Mesenchymal stem cell (in vitro differentiated cells and primary cell): ENCODE results near the gene TPRA1.

Experiments
- DNase-seq: peaks from one replicate; pipeline ENCODE4 v3.0.0-alpha.2; 2013
- H2AFZ ChIP-seq: one replicate; pipeline ENCODE4 v1.6.1; 2013; ENCODE audit warnings: low read depth, mild to moderate bottlenecking, control low read depth, inconsistent platforms, low read length, moderate library complexity
- H2AK5ac ChIP-seq: 2 replicates; pipeline ENCODE4 v1.6.1; 2013; ENCODE audit warnings: low read length, moderate library complexity, mild to moderate bottlenecking, inconsistent platforms; ENCODE audit not compliant: severe bottlenecking
- H2BK120ac ChIP-seq: one replicate; pipeline ENCODE4 v1.6.1; 2013; ENCODE audit warnings: low read depth, mild to moderate bottlenecking, inconsistent platforms, low read length, moderate library complexity
- H2BK12ac ChIP-seq, 2 experiments: one replicate each; pipeline ENCODE4 v1.6.1; 2013; ENCODE audit warnings: inconsistent platforms in 2 of 2, low read length in 2 of 2, mild to moderate bottlenecking in 2 of 2, moderate library complexity in 2 of 2, control low read depth in 1 of 2
- H2BK15ac ChIP-seq: one replicate; pipeline ENCODE4 v1.6.1; 2013; ENCODE audit warnings: mild to moderate bottlenecking, low read depth, inconsistent platforms; ENCODE audit not compliant: poor library complexity, severe bottlenecking
- H2BK5ac ChIP-seq: 2 replicates; pipeline ENCODE4 v1.6.1; 2013; ENCODE audit warnings: low read depth, mild to moderate bottlenecking, low read length, control low read depth, inconsistent platforms; ENCODE audit not compliant: poor library complexity, severe bottlenecking
- H3K14ac ChIP-seq, 2 experiments: one replicate each; pipeline ENCODE4 v1.6.1; 2013; ENCODE audit warnings: inconsistent platforms in 2 of 2, low read length in 2 of 2, control low read depth in 1 of 2, mild to moderate bottlenecking in 1 of 2, moderate library complexity in 1 of 2
- H3K18ac ChIP-seq, 2 experiments: one replicate each; pipeline ENCODE4 v1.6.1; 2013; ENCODE audit warnings: inconsistent platforms in 2 of 2, low read length in 2 of 2, control low read depth in 1 of 2, low read depth in 1 of 2, mild to moderate bottlenecking in 1 of 2
- H3K23ac ChIP-seq, 2 experiments: one replicate each; pipeline ENCODE4 v1.6.1; 2013; ENCODE audit warnings: inconsistent platforms in 2 of 2, low read length in 2 of 2, mild to moderate bottlenecking in 2 of 2, moderate library complexity in 2 of 2, control low read depth in 1 of 2
- H3K27ac ChIP-seq: 2 replicates; pipeline ENCODE4 v1.5.1; 2013; ENCODE audit warnings: mild to moderate bottlenecking, moderate library complexity, low read length, control low read depth, inconsistent platforms; ENCODE audit not compliant: poor library complexity, severe bottlenecking
- H3K27me3 ChIP-seq, 2 experiments: 2 replicates each; pipeline versions ENCODE4 v1.6.1 to v1.7.0; 2013; ENCODE audit warnings: low read length in 2 of 2, mild to moderate bottlenecking in 2 of 2, moderate library complexity in 2 of 2, control low read depth in 1 of 2, inconsistent platforms in 1 of 2; ENCODE audit not compliant: control insufficient read depth in 1 of 2, insufficient read depth in 1 of 2
- H3K36me3 ChIP-seq, 2 experiments: 2 replicates each; pipeline versions ENCODE4 v1.6.1 to v1.7.0; 2013; ENCODE audit warnings: low read length in 2 of 2, control low read depth in 1 of 2, inconsistent platforms in 1 of 2, low read depth in 1 of 2, mild to moderate bottlenecking in 1 of 2; ENCODE audit not compliant: insufficient read depth in 2 of 2, control insufficient read depth in 1 of 2
- H3K4ac ChIP-seq, 2 experiments: one replicate each; pipeline ENCODE4 v1.6.1; 2013; ENCODE audit warnings: inconsistent platforms in 2 of 2, low read length in 2 of 2, mild to moderate bottlenecking in 2 of 2, moderate library complexity in 2 of 2, control low read depth in 1 of 2, low read depth in 1 of 2
- H3K4me1 ChIP-seq: 2 replicates; pipeline ENCODE4 v1.6.1; 2013; ENCODE audit warnings: low read depth, low read length, control low read depth; ENCODE audit not compliant: control insufficient read depth, insufficient read depth
- H3K4me2 ChIP-seq: 2 replicates; pipeline ENCODE4 v1.6.1; 2013; ENCODE audit warnings: low read length, mild to moderate bottlenecking, inconsistent platforms; ENCODE audit not compliant: poor library complexity, severe bottlenecking
- H3K4me3 ChIP-seq, 2 experiments: 2 replicates each; pipeline versions ENCODE4 v1.5.1 to v1.7.0; 2013; ENCODE audit warnings: low read length in 2 of 2, mild to moderate bottlenecking in 2 of 2, control low read depth in 1 of 2, low read depth in 1 of 2; ENCODE audit not compliant: insufficient read depth in 1 of 2
- H3K79me1 ChIP-seq: replicated peaks from 2 replicates; pipeline ENCODE4 v1.6.1; 2013; ENCODE audit warnings: mild to moderate bottlenecking, control low read depth, low read length, inconsistent platforms; ENCODE audit not compliant: poor library complexity, severe bottlenecking
- H3K9ac ChIP-seq: 2 replicates; pipeline ENCODE4 v1.7.0; 2013; ENCODE audit warnings: mild to moderate bottlenecking, low read length, moderate library complexity
- H3K9me3 ChIP-seq: 2 replicates; pipeline ENCODE4 v1.7.0; 2013; ENCODE audit warnings: mild to moderate bottlenecking, low read length; ENCODE audit not compliant: control insufficient read depth
- H4K8ac ChIP-seq: one replicate; pipeline ENCODE4 v1.6.1; 2013; ENCODE audit warnings: inconsistent platforms, mild to moderate bottlenecking, low read length, moderate library complexity
- H4K91ac ChIP-seq: one replicate; pipeline ENCODE4 v1.6.1; 2013; ENCODE audit warnings: mild to moderate bottlenecking, low read length, inconsistent platforms
- WGBS: methylation state at CpG from one replicate; pipeline ENCODE4 v1.1.7; 2013; ENCODE audit warnings: mixed read lengths; 5-methylcytosine and 5-hydroxymethylcytosine counted together

Gene TPRA1

GRCh38 chr3:127573912-127574311 lies 16.6 kb downstream of the TPRA1 start:
- Histone ChIP-seq H2BK120ac (no peak overlapping the region), H3K27ac (no peak overlapping the region), H3K4ac (no peak overlapping the region), H2BK12ac (no peak overlapping the region), H2BK15ac (no peak overlapping the region), H3K9me3 (no peaks in the 10 kb centered on the region), H3K18ac (no peak overlapping the region), H3K4me2 (no peak overlapping the region), H3K4me3 (no peak overlapping the region), H2AFZ (no peak overlapping the region), H4K8ac (no peak overlapping the region), H3K9ac (no peak overlapping the region), H3K79me1 (peaks cover 37% of the 10 kb centered on the region), H3K14ac (no peak overlapping the region), H2BK5ac (no peak overlapping the region), H3K4me1 (peaks cover 7% of the 10 kb centered on the region), H2AK5ac (no peak overlapping the region), H4K91ac (no peak overlapping the region), H3K36me3 (peaks cover 81 to 82% of the 10 kb centered on the region in 2 experiments), H3K27me3 (no peaks in the 10 kb centered on the region), H3K23ac (no peak overlapping the region)
- 56% methylated on average over 4 of the region's 5 CpGs for WGBS
- DNase-seq, result no peak

- Histone ChIP-seq H4K8ac (no peak overlapping the region), H3K4me3 (no peak overlapping the region), H3K4me2 (no peak overlapping the region)
Observed at GRCh38 chr3:127573401-127573800, 17.1 kb downstream of the TPRA1 start.

GRCh38 chr3:127572735-127573134 lies 17.8 kb downstream of the TPRA1 start:
- peaks cover 73 to 75% of the 10 kb centered on the region in 2 experiments for H3K36me3 ChIP-seq
- H3K4me3 ChIP-seq, result no peak overlapping the region
- H2BK15ac ChIP-seq, result no peak overlapping the region
- DNase-seq, result no peak
- H4K8ac ChIP-seq, result no peak overlapping the region
- H2AFZ ChIP-seq, result no peak overlapping the region
- no peak overlapping the region for H3K4ac ChIP-seq
- H3K23ac ChIP-seq, result no peak overlapping the region
- no peak overlapping the region for H3K27ac ChIP-seq
- WGBS, result 96% methylated on average over 3 of the region's 3 CpGs
- peaks cover 0 to 5% of the 10 kb centered on the region in 2 experiments for H3K27me3 ChIP-seq
- H2AK5ac ChIP-seq, result no peak overlapping the region
- H2BK5ac ChIP-seq, result no peak overlapping the region
- peaks cover 7% of the 10 kb centered on the region for H3K4me1 ChIP-seq
- no peak overlapping the region for H3K18ac ChIP-seq
- no peaks in the 10 kb centered on the region for H3K9me3 ChIP-seq
- peaks cover 29% of the 10 kb centered on the region for H3K79me1 ChIP-seq
- H2BK12ac ChIP-seq, result no peak overlapping the region
- H4K91ac ChIP-seq, result no peak overlapping the region
- no peak overlapping the region for H3K9ac ChIP-seq
- no peak overlapping the region for H3K14ac ChIP-seq
- no peak overlapping the region for H3K4me2 ChIP-seq
- no peak overlapping the region for H2BK120ac ChIP-seq

More at GRCh38 chr3:127573401-127573800, 17.1 kb downstream of the TPRA1 start:
- Histone ChIP-seq H2BK120ac (no peak overlapping the region), H3K27me3 (peaks cover 0 to under 1% of the 10 kb centered on the region in 2 experiments), H3K4ac (no peak overlapping the region), H3K79me1 (peaks cover 33% of the 10 kb centered on the region), H3K14ac (no peak overlapping the region), H3K36me3 (peaks cover 77 to 81% of the 10 kb centered on the region in 2 experiments), H3K18ac (no peak overlapping the region), H3K27ac (no peak overlapping the region), H2BK15ac (no peak overlapping the region), H2AFZ (no peak overlapping the region), H2BK5ac (no peak overlapping the region), H2AK5ac (no peak overlapping the region), H3K9me3 (no peaks in the 10 kb centered on the region), H3K23ac (no peak overlapping the region), H3K4me1 (peaks cover 7% of the 10 kb centered on the region), H2BK12ac (no peak overlapping the region), H4K91ac (no peak overlapping the region), H3K9ac (no peak overlapping the region)
- 95% methylated on average over 14 of the region's 14 CpGs for whole genome bisulfite sequencing
- no peak for DNase-seq

GRCh38 chr3:127572186-127572585 lies 18.3 kb downstream of the TPRA1 start:
- H3K14ac ChIP-seq, result no peak overlapping the region
- no peak overlapping the region for H3K4ac ChIP-seq
- peaks cover 29% of the 10 kb centered on the region for H3K79me1 ChIP-seq
- H3K27me3 ChIP-seq, result peaks cover 0 to 5% of the 10 kb centered on the region in 2 experiments
- no peak overlapping the region for H2AK5ac ChIP-seq
- H3K36me3 ChIP-seq, result peaks cover 68 to 70% of the 10 kb centered on the region in 2 experiments
- H3K9me3 ChIP-seq, result no peaks in the 10 kb centered on the region
- no peak overlapping the region for H2AFZ ChIP-seq
- H2BK5ac ChIP-seq, result no peak overlapping the region
- H3K18ac ChIP-seq, result no peak overlapping the region
- no peak overlapping the region for H2BK120ac ChIP-seq
- H3K4me1 ChIP-seq, result peaks cover 7% of the 10 kb centered on the region
- H3K9ac ChIP-seq, result no peak overlapping the region
- H3K27ac ChIP-seq, result no peak overlapping the region
- no peak for DNase-seq
- H3K23ac ChIP-seq, result no peak overlapping the region
- H2BK12ac ChIP-seq, result no peak overlapping the region
- no peak overlapping the region for H3K4me2 ChIP-seq
- no peak overlapping the region for H4K8ac ChIP-seq
- H4K91ac ChIP-seq, result no peak overlapping the region
- no peak overlapping the region for H2BK15ac ChIP-seq
- WGBS, result 99% methylated on average over 6 of the region's 6 CpGs
- H3K4me3 ChIP-seq, result no peak overlapping the region
